AML-193 (cell line): Measurements from ENCODE around the gene GSX2.
"Not testable (repeated sequence)": the region's sequence is repeated elsewhere in the genome, so short reads cannot be mapped to it uniquely, and the experiment has no call there.

Experiments
- DNase-seq, 2 experiments: peaks; one replicate each; lab custom pipeline; 2025; lab: John Stamatoyannopoulos, UW

Gene GSX2

GRCh38 chr4:54099748-54100574 lies at the start of gene GSX2:
Gene GSX2, plus strand, starts transcription at chr4:54100163. Its CDS starts 182 bp downstream, at chr4:54100345.
- DNase-seq = no peak

- DNase-seq = no peak
These were observed 49.6 kb upstream of the GSX2 start for GRCh38 chr4:54050214-54050904.

- not testable (repeated sequence) for DNase-seq
These were observed 46.6 kb upstream of the GSX2 start for GRCh38 chr4:54053322-54053721.

GRCh38 chr4:54054501-54054900 lies 45.5 kb upstream of the GSX2 start:
- DNase-seq = no peak

- no peak for DNase-seq
These were observed 44.5 kb upstream of the GSX2 start for GRCh38 chr4:54055494-54055893.

GRCh38 chr4:54056360-54056759 lies 43.6 kb upstream of the GSX2 start:
- DNase-seq = no peak

GRCh38 chr4:54058171-54058570 lies 41.8 kb upstream of the GSX2 start:
- no peak for DNase-seq

GRCh38 chr4:54060116-54060515 lies 39.8 kb upstream of the GSX2 start:
- no peak for DNase-seq

GRCh38 chr4:54061067-54061466 lies 38.9 kb upstream of the GSX2 start:
- no peak for DNase-seq

GRCh38 chr4:54061873-54062272 lies 38.1 kb upstream of the GSX2 start:
- no peak for DNase-seq

- DNase-seq = no peak
These were observed 37.6 kb upstream of the GSX2 start for GRCh38 chr4:54062392-54062791.

- DNase-seq = peak; percentile 32 to 40
These were observed 36.7 kb upstream of the GSX2 start for GRCh38 chr4:54063229-54063628.

GRCh38 chr4:54063737-54064316 lies 36.1 kb upstream of the GSX2 start:
- no peak for DNase-seq

GRCh38 chr4:54064317-54065111 lies 35.4 kb upstream of the GSX2 start, which contains the start of gene CHIC2:
Gene CHIC2, minus strand, starts transcription at chr4:54064605. Its CDS starts 305 bp downstream, at chr4:54064300.
- DNase-seq = peak; percentile 82 to 86

GRCh38 chr4:54065282-54066087 lies 34.5 kb upstream of the GSX2 start:
- DNase-seq = no peak

- DNase-seq = no peak
These were observed 33.9 kb upstream of the GSX2 start for GRCh38 chr4:54066088-54066415.

- no peak for DNase-seq
These were observed 33.2 kb upstream of the GSX2 start for GRCh38 chr4:54066718-54067129.

GRCh38 chr4:54067166-54067565 lies 32.8 kb upstream of the GSX2 start:
- no peak for DNase-seq

- DNase-seq = no peak
These were observed 26.6 kb upstream of the GSX2 start for GRCh38 chr4:54073271-54073880.

GRCh38 chr4:54074381-54074780 lies 25.6 kb upstream of the GSX2 start:
- no peak for DNase-seq

- DNase-seq = no peak
These were observed 23.3 kb upstream of the GSX2 start for GRCh38 chr4:54076673-54077072.
